DND-41 (cell line): ENCODE measurements around the gene CYB5A.

Experiments used
- EZH2 ChIP-seq: IDR thresholded peaks from 3 replicates; pipeline ENCODE4 v1.6.1; 2012; ENCODE audit warnings: borderline replicate concordance, low read depth, mild to moderate bottlenecking, moderate library complexity, low read length, inconsistent platforms; ENCODE audit not compliant: severe bottlenecking
- TF ChIP-seq, protein P1 (sequence below): IDR thresholded peaks from 2 replicates; pipeline ENCODE4 v1.5.1; 2012; ENCODE audit warnings: borderline replicate concordance, low read length, moderate library complexity, mild to moderate bottlenecking; ENCODE audit not compliant: poor library complexity, severe bottlenecking; ENCODE audit errors: extremely low read depth

DNA sequence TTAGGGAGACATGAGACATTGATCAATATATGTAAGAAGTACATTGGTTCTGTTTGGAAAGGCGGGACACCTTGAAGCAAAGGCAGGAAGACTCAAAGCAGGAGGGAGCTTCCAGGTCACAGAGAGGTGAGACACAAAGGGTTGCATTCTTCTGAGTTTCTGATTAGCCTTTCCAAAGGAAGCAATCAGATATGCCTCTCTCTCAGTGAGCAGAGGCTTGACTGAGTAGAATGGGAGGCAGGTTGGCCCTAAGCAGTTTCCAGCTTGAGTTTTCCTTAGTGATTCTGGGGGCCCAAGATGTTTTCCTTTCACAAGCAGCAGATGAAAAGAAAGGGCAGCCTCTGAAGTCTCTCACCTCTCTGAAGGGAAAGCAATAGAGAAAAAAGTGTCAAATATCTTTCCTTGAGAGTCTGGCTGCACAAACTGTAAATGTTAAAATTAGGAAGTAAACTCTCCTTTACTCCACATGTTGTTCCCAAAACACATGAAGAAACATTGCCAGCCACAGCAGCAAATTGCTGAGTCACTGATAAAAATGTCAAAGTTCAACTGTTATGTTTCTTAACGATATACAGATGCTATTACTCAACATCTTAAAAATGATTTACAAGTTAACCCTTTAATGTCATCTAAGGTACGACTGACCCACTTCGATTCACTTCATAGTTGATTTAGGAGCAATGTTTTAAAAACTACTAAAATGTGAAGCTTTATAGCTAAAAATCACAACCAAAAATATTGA is 40.3 kb downstream of the CYB5A start:
- TF ChIP-seq, protein P1, sequence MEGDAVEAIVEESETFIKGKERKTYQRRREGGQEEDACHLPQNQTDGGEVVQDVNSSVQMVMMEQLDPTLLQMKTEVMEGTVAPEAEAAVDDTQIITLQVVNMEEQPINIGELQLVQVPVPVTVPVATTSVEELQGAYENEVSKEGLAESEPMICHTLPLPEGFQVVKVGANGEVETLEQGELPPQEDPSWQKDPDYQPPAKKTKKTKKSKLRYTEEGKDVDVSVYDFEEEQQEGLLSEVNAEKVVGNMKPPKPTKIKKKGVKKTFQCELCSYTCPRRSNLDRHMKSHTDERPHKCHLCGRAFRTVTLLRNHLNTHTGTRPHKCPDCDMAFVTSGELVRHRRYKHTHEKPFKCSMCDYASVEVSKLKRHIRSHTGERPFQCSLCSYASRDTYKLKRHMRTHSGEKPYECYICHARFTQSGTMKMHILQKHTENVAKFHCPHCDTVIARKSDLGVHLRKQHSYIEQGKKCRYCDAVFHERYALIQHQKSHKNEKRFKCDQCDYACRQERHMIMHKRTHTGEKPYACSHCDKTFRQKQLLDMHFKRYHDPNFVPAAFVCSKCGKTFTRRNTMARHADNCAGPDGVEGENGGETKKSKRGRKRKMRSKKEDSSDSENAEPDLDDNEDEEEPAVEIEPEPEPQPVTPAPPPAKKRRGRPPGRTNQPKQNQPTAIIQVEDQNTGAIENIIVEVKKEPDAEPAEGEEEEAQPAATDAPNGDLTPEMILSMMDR: no peak
- no peak for TF ChIP-seq EZH2
